Measurements from ENCODE around the gene ST6GALNAC2. TPM values are rescaled to one million over a fixed set of nuclear protein-coding genes. Genes with fewer than 3 reads are reported as not detected.

The ST6GALNAC2 gene
- total RNA-seq, 2 experiments from 2014 or later, result 3.4 to 3.9 TPM

GRCh38 chr17:76588182-76588581, 2.5 kb upstream of the ST6GALNAC2 start:
- DNase-seq, result no peak
- Mint-ChIP-seq H3K27ac (no peak overlapping the region), H3K9me3 (no peaks in the 10 kb centered on the region), H3K4me3 (no peak overlapping the region), H3K27me3 (peaks cover 67% of the 10 kb centered on the region), H3K36me3 (no peaks in the 10 kb centered on the region), H3K4me1 (peaks cover 1% of the 10 kb centered on the region)
- POLR2A ChIA-PET, result interaction anchor here (0.5 kb wide), 1 partner anchor 164 kb away, joined by 3 read pairs; no protein-coding TSS in a partner anchor
- no peak for ATAC-seq (ENCODE audit: low read depth)

- peaks cover 72% of the 10 kb centered on the region for H3K27me3 Mint-ChIP-seq
- POLR2A ChIA-PET, result no interaction called here
- H3K9me3 Mint-ChIP-seq, result no peaks in the 10 kb centered on the region
- no peak for DNase-seq
- ATAC-seq (ENCODE audit: low read depth), result no peak
- H3K4me3 Mint-ChIP-seq, result no peak overlapping the region
- no peaks in the 10 kb centered on the region for H3K36me3 Mint-ChIP-seq
- no peak overlapping the region for H3K27ac Mint-ChIP-seq
- peaks cover 1% of the 10 kb centered on the region for H3K4me1 Mint-ChIP-seq
Measured at GRCh38 chr17:76586741-76587487, 1.3 kb upstream of the ST6GALNAC2 start.

GRCh38 chr17:76585033-76585648, 519 bp downstream of the ST6GALNAC2 start:
- peak; percentile 58 for DNase-seq
- H3K27me3 Mint-ChIP-seq, result peaks cover 72% of the 10 kb centered on the region
- peak; percentile 25 for ATAC-seq (ENCODE audit: low read depth)
- no peaks in the 10 kb centered on the region for H3K9me3 Mint-ChIP-seq
- H3K36me3 Mint-ChIP-seq, result no peaks in the 10 kb centered on the region
- peaks cover 1% of the 10 kb centered on the region for H3K4me1 Mint-ChIP-seq
- H3K4me3 Mint-ChIP-seq, result peak overlapping the region; percentile 65
- POLR2A ChIA-PET, result interaction anchor here (1.6 kb wide), 1 partner anchor 28 kb away, joined by 5 read pairs; no protein-coding TSS in a partner anchor
- no peak overlapping the region for H3K27ac Mint-ChIP-seq

- Mint-ChIP-seq H3K27me3 (peaks cover 66% of the 10 kb centered on the region), H3K9me3 (no peaks in the 10 kb centered on the region), H3K36me3 (no peaks in the 10 kb centered on the region), H3K27ac (no peak overlapping the region), H3K4me1 (peaks cover 5% of the 10 kb centered on the region), H3K4me3 (peak overlapping the region; percentile 65)
- POLR2A ChIA-PET, result interaction anchor here (1.6 kb wide), 1 partner anchor 27 kb away, joined by 5 read pairs; no protein-coding TSS in a partner anchor
- ATAC-seq (ENCODE audit: low read depth), result no peak
- no peak for DNase-seq
Measured at GRCh38 chr17:76584427-76585032, 1.1 kb downstream of the ST6GALNAC2 start.

GRCh38 chr17:76582660-76583059, 3.0 kb downstream of the ST6GALNAC2 start:
- DNase-seq (no peak), ATAC-seq (ENCODE audit: low read depth) (no peak)
- Mint-ChIP-seq H3K4me1 (peaks cover 7% of the 10 kb centered on the region), H3K9me3 (no peaks in the 10 kb centered on the region), H3K27ac (no peak overlapping the region), H3K27me3 (peaks cover 47% of the 10 kb centered on the region), H3K36me3 (no peaks in the 10 kb centered on the region), H3K4me3 (no peak overlapping the region)
- POLR2A ChIA-PET, result no interaction called here

- Mint-ChIP-seq H3K27me3 (peaks cover 36% of the 10 kb centered on the region), H3K4me3 (no peak overlapping the region), H3K4me1 (peaks cover 7% of the 10 kb centered on the region), H3K9me3 (no peaks in the 10 kb centered on the region), H3K36me3 (no peaks in the 10 kb centered on the region), H3K27ac (no peak overlapping the region)
- ATAC-seq (ENCODE audit: low read depth) (no peak), DNase-seq (no peak)
- POLR2A ChIA-PET, result interaction anchor here (0.6 kb wide), 1 partner anchor 332 kb away, joined by 4 read pairs; no protein-coding TSS in a partner anchor
Measured at GRCh38 chr17:76581515-76581914, 4.1 kb downstream of the ST6GALNAC2 start.

- POLR2A ChIA-PET, result no interaction called here
- no peak overlapping the region for H3K27ac Mint-ChIP-seq
- DNase-seq (no peak), ATAC-seq (ENCODE audit: low read depth) (no peak)
- H3K27me3 Mint-ChIP-seq, result peaks cover 21% of the 10 kb centered on the region
- peaks cover 6% of the 10 kb centered on the region for H3K4me1 Mint-ChIP-seq
- no peak overlapping the region for H3K4me3 Mint-ChIP-seq
- no peaks in the 10 kb centered on the region for H3K9me3 Mint-ChIP-seq
- H3K36me3 Mint-ChIP-seq, result no peaks in the 10 kb centered on the region
Measured at GRCh38 chr17:76579281-76579680, 6.4 kb downstream of the ST6GALNAC2 start.

GRCh38 chr17:76578376-76578775, 7.3 kb downstream of the ST6GALNAC2 start:
- H3K36me3 Mint-ChIP-seq, result no peaks in the 10 kb centered on the region
- no peak overlapping the region for H3K4me3 Mint-ChIP-seq
- no peaks in the 10 kb centered on the region for H3K9me3 Mint-ChIP-seq
- peaks cover 6% of the 10 kb centered on the region for H3K4me1 Mint-ChIP-seq
- POLR2A ChIA-PET, result no interaction called here
- peaks cover 12% of the 10 kb centered on the region for H3K27me3 Mint-ChIP-seq
- no peak overlapping the region for H3K27ac Mint-ChIP-seq
- ATAC-seq (ENCODE audit: low read depth) (no peak), DNase-seq (no peak)

GRCh38 chr17:76577876-76578275, 7.8 kb downstream of the ST6GALNAC2 start:
- Mint-ChIP-seq H3K36me3 (no peaks in the 10 kb centered on the region), H3K4me1 (peaks cover 6% of the 10 kb centered on the region), H3K9me3 (no peaks in the 10 kb centered on the region), H3K27me3 (peaks cover 7% of the 10 kb centered on the region), H3K27ac (no peak overlapping the region), H3K4me3 (no peak overlapping the region)
- no peak for ATAC-seq (ENCODE audit: low read depth)
- no peak for DNase-seq
- POLR2A ChIA-PET, result no interaction called here

- Mint-ChIP-seq H3K36me3 (no peaks in the 10 kb centered on the region), H3K4me1 (peaks cover 6% of the 10 kb centered on the region), H3K9me3 (no peaks in the 10 kb centered on the region), H3K4me3 (no peak overlapping the region), H3K27ac (no peak overlapping the region), H3K27me3 (no peaks in the 10 kb centered on the region)
- no peak for DNase-seq
- ATAC-seq (ENCODE audit: low read depth), result no peak
- POLR2A ChIA-PET, result no interaction called here
Measured at GRCh38 chr17:76576189-76576588, 9.5 kb downstream of the ST6GALNAC2 start.

- Mint-ChIP-seq H3K27ac (no peak overlapping the region), H3K9me3 (no peaks in the 10 kb centered on the region), H3K36me3 (no peaks in the 10 kb centered on the region), H3K27me3 (no peaks in the 10 kb centered on the region), H3K4me3 (no peak overlapping the region), H3K4me1 (peaks cover 6% of the 10 kb centered on the region)
- DNase-seq, result no peak
- POLR2A ChIA-PET, result no interaction called here
- ATAC-seq (ENCODE audit: low read depth), result no peak
Measured at GRCh38 chr17:76575570-76575969, 10.1 kb downstream of the ST6GALNAC2 start.

GRCh38 chr17:76574166-76574565, 11.5 kb downstream of the ST6GALNAC2 start:
- no peak overlapping the region for H3K27ac Mint-ChIP-seq
- POLR2A ChIA-PET, result no interaction called here
- no peaks in the 10 kb centered on the region for H3K9me3 Mint-ChIP-seq
- H3K36me3 Mint-ChIP-seq, result no peaks in the 10 kb centered on the region
- DNase-seq (no peak), ATAC-seq (ENCODE audit: low read depth) (no peak)
- H3K27me3 Mint-ChIP-seq, result no peaks in the 10 kb centered on the region
- no peaks in the 10 kb centered on the region for H3K4me1 Mint-ChIP-seq
- H3K4me3 Mint-ChIP-seq, result no peak overlapping the region

GRCh38 chr17:76573096-76573495, 12.6 kb downstream of the ST6GALNAC2 start:
- DNase-seq, result no peak
- Mint-ChIP-seq H3K9me3 (no peaks in the 10 kb centered on the region), H3K27ac (no peak overlapping the region), H3K36me3 (no peaks in the 10 kb centered on the region), H3K4me3 (no peak overlapping the region), H3K27me3 (no peaks in the 10 kb centered on the region), H3K4me1 (peaks cover 5% of the 10 kb centered on the region)
- no peak for ATAC-seq (ENCODE audit: low read depth)
- POLR2A ChIA-PET, result no interaction called here

All from activated naive CD8-positive, alpha-beta T cell treated with anti-CD3 and anti-CD28 coated beads, Interleukin-2, amount 10 ng/mL, durations not matched to agents 7 days and 5 days (primary cell).